Fibroblast of the conjunctiva (primary cell): ENCODE results near the gene AKAP6.
"Not testable (repeated sequence)": the region's sequence is repeated elsewhere in the genome, so short reads cannot be mapped to it uniquely, and the experiment has no call there.

Source experiments
- DNase-seq: peaks from one replicate; pipeline ENCODE4 v3.0.0-alpha.2; 2010; ENCODE audit warnings: low read depth

AKAP6 gene

GRCh38 chr14:32537166-32537565 is 208.1 kb downstream of the AKAP6 start:
- no peak for DNase-seq

DNA sequence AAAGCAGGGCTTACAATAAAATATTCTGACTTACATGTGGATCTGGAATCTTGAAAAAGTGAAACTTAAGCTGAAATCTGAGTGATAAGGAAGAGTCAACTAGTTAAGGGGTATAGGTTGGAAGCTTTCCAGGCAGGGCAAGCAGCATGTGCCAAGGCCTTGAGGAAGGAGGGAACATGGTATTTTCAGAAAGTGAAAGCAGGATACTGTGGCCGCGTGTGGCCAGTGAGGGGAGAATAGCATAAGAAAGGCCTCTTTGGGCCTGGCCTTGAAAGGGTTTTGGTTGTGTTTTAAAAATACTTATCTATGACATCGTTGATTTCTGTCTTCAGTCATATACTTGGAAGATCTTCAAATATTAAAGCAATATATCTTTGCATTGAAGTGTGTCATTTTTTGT is 213.4 kb downstream of the AKAP6 start:
- DNase-seq = no peak

DNA sequence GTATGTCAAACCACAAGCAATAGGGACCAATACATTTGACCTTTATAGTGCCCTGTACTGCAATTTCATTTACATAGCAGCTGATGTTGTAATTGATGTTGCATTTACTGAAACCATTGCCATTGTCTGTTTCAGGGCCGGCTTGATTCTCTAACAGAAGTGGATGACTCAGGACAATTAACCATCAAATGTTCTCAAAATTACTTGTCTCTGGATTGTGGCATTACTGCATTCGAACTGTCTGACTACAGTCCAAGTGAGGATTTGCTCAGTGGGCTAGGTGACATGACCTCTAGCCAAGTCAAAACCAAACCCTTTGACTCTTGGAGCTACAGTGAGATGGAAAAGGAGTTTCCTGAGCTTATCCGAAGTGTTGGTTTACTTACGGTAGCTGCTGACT is 216.0 kb downstream of the AKAP6 start:
- no peak for DNase-seq

DNA sequence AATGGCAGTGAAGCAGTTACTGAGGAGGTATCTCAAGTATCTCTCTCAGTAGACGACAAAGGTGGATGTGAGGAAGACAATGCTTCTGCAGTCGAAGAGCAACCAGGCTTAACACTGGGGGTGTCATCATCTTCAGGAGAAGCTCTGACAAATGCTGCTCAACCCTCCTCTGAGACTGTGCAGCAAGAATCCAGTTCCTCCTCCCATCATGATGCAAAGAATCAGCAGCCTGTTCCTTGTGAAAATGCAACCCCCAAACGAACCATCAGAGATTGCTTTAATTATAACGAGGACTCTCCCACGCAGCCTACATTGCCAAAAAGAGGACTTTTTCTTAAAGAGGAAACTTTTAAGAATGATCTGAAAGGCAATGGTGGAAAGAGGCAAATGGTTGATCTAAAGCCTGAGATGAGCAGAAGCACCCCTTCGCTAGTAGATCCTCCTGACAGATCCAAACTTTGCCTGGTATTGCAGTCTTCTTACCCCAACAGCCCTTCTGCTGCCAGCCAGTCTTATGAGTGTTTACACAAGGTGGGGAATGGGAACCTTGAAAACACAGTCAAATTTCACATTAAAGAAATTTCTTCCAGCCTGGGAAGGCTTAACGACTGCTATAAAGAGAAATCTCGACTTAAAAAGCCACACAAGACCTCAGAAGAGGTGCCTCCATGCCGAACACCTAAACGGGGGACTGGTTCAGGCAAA is 216.6 kb downstream of the AKAP6 start:
- no peak for DNase-seq

- DNase-seq = no peak
Measured at GRCh38 chr14:32546246-32546645, 217.1 kb downstream of the AKAP6 start.

DNA sequence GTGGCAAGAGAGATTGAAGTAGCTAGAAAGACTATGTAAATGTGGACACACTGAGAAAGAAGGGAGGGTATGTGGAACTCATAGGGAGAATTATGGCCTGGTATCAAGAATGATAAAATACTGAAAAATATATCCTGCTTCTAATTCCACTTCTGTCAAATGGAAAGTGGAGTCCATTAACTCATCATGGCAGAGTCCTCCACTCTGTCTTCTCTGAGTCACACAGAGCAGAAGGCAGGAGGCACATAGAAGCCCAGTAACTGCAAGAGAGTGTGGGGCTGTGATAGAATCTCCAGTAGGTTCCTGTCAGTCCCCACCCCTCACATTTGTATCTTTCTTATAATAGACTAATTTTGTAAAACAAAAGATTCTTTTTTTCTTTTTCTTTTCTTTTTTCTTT is 223.7 kb downstream of the AKAP6 start:
- DNase-seq = no peak

- DNase-seq = no peak
Measured at GRCh38 chr14:32559048-32559447, 229.9 kb downstream of the AKAP6 start.

DNA sequence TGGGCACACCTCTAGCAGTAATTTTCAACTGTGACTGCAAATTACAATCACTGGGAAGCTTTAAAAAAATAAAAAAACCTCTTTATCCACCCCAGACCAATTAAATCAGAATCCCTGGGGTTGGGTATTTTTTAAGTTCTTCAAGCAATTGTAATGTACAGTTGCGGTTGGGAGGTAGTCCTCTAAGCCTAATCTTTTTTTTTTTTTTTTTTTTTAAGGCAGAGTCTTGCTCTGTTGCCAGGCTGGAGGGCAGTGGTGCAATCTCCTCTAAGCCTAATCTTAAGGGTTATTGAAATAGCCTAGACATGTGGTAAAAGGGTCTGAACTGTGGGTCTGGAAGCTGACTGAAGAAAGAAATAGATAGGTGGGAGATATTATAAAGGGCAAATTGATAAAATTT is 230.5 kb downstream of the AKAP6 start:
- no peak for DNase-seq

- peak; percentile 76 for DNase-seq
Measured at GRCh38 chr14:32560209-32560857, 231.2 kb downstream of the AKAP6 start.

- no peak for DNase-seq
Measured at GRCh38 chr14:32561520-32561919, 232.4 kb downstream of the AKAP6 start.

DNA sequence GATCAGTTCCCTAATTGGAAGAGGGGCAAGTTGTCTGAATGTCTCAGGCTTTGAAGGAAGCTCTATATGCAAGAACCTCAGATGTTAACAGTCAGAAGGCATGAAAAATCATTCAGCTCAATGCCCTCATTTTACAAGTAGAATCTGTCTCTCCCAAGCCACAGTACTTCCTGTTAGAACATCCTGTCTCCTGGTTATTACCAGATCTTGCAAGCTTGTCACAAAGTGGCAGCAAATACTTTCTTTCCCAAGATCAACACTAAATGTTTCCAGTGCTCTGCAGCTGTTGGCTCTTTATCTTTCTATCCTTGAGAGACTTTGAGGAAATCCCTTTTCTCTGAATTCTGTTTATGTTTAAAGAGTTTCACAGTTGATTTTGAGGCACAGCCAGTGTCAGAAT is 235.5 kb downstream of the AKAP6 start:
- no peak for DNase-seq

GRCh38 chr14:32565256-32565655 is 236.2 kb downstream of the AKAP6 start:
- DNase-seq = no peak

GRCh38 chr14:32567543-32568384 is 238.7 kb downstream of the AKAP6 start:
- DNase-seq = no peak

- no peak for DNase-seq
Measured at GRCh38 chr14:32571551-32571950, 242.5 kb downstream of the AKAP6 start.

- DNase-seq = no peak
Measured at GRCh38 chr14:32571995-32572866, 243.1 kb downstream of the AKAP6 start.

GRCh38 chr14:32572867-32573150 is 243.7 kb downstream of the AKAP6 start:
- DNase-seq = no peak

- DNase-seq = no peak
Measured at GRCh38 chr14:32574269-32574668, 245.2 kb downstream of the AKAP6 start.

DNA sequence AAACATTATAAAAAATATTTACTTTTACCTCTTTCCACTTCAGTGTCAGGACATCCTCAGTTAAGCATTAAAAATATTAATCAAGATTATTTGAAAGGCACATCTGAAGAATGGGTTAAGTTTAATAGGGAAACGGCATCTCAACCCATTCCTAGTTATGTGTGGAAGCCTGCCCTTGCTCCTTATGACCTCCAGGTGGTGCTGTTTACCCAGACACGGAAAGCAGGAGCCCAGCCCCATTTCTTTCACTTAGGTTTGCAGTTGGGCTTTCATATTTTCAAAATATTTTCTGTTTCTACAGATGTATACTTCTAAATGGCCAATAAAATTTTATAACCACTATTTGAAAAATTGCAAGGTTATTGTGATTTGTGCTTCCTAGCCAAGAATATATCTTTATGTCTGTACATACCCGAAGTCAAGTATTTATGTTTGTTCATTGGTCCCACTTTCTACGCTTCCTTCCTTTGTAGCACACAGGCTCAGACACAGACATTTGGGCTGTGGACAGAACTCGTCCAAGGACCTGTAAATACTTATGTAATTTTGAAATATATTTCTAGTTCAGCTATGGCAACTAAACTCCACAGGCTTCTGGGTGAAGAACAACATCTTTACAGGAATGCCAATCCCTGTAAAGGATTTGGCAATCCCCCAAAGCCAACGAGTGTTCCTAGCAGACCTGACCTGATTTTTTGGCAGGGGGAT is 247.1 kb downstream of the AKAP6 start:
- DNase-seq = peak; percentile 47

GRCh38 chr14:32576977-32577376 is 247.9 kb downstream of the AKAP6 start:
- no peak for DNase-seq

DNA sequence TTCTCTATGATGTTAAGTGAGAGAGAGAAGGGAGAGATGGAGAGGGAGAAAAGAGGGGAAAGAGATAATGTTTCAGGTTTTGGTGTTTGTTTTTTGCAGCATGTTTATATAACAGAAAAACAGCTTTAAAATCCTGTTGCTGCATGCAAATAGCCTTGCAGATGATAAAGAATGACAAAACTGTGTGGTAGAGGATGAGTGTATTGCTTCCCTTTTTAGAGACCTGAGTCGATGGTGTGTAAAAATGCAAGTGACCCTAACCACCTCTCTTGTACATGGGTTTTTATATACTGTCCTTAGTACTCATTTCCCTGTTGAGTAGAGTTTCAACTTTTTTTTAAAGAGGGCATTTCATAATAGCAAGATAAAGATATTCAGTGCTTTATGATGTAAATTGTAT is 249.1 kb downstream of the AKAP6 start:
- no peak for DNase-seq

DNA sequence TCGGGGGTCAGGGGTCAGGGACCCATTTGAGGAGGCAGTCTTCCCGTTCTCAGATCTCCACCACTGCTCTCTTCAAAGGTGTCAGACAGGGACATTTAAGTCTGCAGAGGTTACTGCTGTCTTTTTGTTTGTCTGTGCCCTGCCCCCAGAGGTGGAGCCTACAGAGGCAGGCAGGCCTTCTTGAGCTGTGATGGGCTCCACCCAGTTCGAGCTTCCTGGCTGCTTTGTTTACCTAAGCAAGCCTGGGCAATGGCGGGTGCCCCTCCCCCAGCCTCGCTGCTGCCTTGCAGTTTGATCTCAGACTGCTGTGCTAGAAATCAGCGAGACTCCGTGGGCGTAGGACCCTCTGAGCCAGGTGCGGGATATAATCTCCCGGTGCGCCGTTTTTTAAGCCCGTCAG is 254.3 kb downstream of the AKAP6 start:
- DNase-seq = not testable (repeated sequence)

DNA sequence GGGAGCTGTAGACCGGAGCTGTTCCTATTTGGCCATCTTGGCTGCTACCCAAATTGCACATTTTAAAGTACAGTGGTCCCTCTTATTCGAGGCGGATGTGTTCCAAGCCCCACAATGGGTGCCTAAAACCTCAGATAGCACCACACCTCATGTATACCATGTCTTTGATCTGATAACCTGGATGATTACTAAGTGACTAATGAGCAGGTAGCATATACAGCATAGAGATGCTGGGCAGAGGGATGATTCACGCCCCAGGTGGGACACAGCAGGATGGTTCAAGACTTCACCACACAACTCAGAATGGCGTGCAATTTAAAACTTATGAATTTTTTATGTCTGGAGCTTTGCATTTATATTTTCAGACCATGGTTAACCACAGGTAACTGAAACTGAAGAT is 255.0 kb downstream of the AKAP6 start:
- DNase-seq = no peak
